ENCODE results near the gene MORN5. TPM values are rescaled to one million over a fixed set of nuclear protein-coding genes. Genes with fewer than 3 reads are reported as not detected.

Gene MORN5
- total RNA-seq, 1 donor from 2014 or later, result not detected

GRCh38 chr9:122164286-122164685 is 4.6 kb downstream of the MORN5 start:
- H3K36me3 Mint-ChIP-seq (ENCODE audit: low read depth), result no peaks in the 10 kb centered on the region
- TF ChIP-seq CTCF (conservative IDR thresholded peaks at IDR 0.05), result no peak

GRCh38 chr9:122168356-122168755 is 8.6 kb downstream of the MORN5 start:
- no peaks in the 10 kb centered on the region for H3K4me1 Mint-ChIP-seq
- H3K36me3 Mint-ChIP-seq (ENCODE audit: low read depth), result no peaks in the 10 kb centered on the region
- no peak for DNase-seq (ENCODE audit: low read depth, low spot score)
- H3K4me3 Mint-ChIP-seq, result no peak overlapping the region
- H3K9me3 Mint-ChIP-seq, result peaks cover 7% of the 10 kb centered on the region
- no peak for TF ChIP-seq CTCF (conservative IDR thresholded peaks at IDR 0.05)
- peaks cover 71% of the 10 kb centered on the region for H3K27me3 Mint-ChIP-seq (ENCODE audit: low read depth)
- H3K27ac Mint-ChIP-seq (ENCODE audit: unreplicated experiment), result no peak overlapping the region

More at GRCh38 chr9:122164286-122164685, 4.6 kb downstream of the MORN5 start:
- no peak for DNase-seq (ENCODE audit: low read depth, low spot score)
- Mint-ChIP-seq H3K4me1 (peaks cover 6% of the 10 kb centered on the region), H3K4me3 (no peak overlapping the region), H3K27ac (ENCODE audit: unreplicated experiment) (no peak overlapping the region), H3K9me3 (peaks cover 12% of the 10 kb centered on the region), H3K27me3 (ENCODE audit: low read depth) (peaks cover 72% of the 10 kb centered on the region)

- Mint-ChIP-seq H3K4me1 (no peaks in the 10 kb centered on the region), H3K9me3 (peaks cover 3% of the 10 kb centered on the region), H3K27me3 (ENCODE audit: low read depth) (peaks cover 72% of the 10 kb centered on the region), H3K36me3 (ENCODE audit: low read depth) (no peaks in the 10 kb centered on the region), H3K27ac (ENCODE audit: unreplicated experiment) (no peak overlapping the region), H3K4me3 (no peak overlapping the region)
- TF ChIP-seq CTCF (conservative IDR thresholded peaks at IDR 0.05), result no peak
- no peak for DNase-seq (ENCODE audit: low read depth, low spot score)
These were observed 12.4 kb downstream of the MORN5 start for GRCh38 chr9:122172131-122172530.

- Mint-ChIP-seq H3K36me3 (ENCODE audit: low read depth) (no peaks in the 10 kb centered on the region), H3K4me1 (no peaks in the 10 kb centered on the region), H3K9me3 (no peaks in the 10 kb centered on the region), H3K27me3 (ENCODE audit: low read depth) (peaks cover 70% of the 10 kb centered on the region), H3K4me3 (no peak overlapping the region), H3K27ac (ENCODE audit: unreplicated experiment) (no peak overlapping the region)
- no peak for DNase-seq (ENCODE audit: low read depth, low spot score)
- no peak for TF ChIP-seq CTCF (conservative IDR thresholded peaks at IDR 0.05)
These were observed 14.0 kb downstream of the MORN5 start for GRCh38 chr9:122173670-122174069.

GRCh38 chr9:122176916-122177315 is 17.2 kb downstream of the MORN5 start:
- Mint-ChIP-seq H3K27ac (ENCODE audit: unreplicated experiment) (no peak overlapping the region), H3K36me3 (ENCODE audit: low read depth) (no peaks in the 10 kb centered on the region), H3K9me3 (no peaks in the 10 kb centered on the region), H3K27me3 (ENCODE audit: low read depth) (peaks cover 60% of the 10 kb centered on the region), H3K4me1 (no peaks in the 10 kb centered on the region), H3K4me3 (no peak overlapping the region)
- no peak for TF ChIP-seq CTCF (conservative IDR thresholded peaks at IDR 0.05)
- DNase-seq (ENCODE audit: low read depth, low spot score), result no peak
